CD14-positive monocyte (primary cell): ENCODE data around the gene FAM221B. TPM values are rescaled to one million over a fixed set of nuclear protein-coding genes. Genes with fewer than 3 reads are reported as not detected.

Source experiments
- DNase-seq, 3 donors: peaks; one replicate each; pipeline ENCODE4 v3.0.0-alpha.2; 2011 to 2022
- H2AFZ ChIP-seq: 2 replicates; pipeline ENCODE4 v1.6.0; 2012; ENCODE audit warnings: mild to moderate bottlenecking, low read depth, low read length, inconsistent platforms; ENCODE audit not compliant: insufficient read depth, poor library complexity, severe bottlenecking
- H3K27ac ChIP-seq, 2 donors: 1 replicate in 1 of 2; 2 replicates in 1 of 2; pipeline ENCODE4 v1.5.1; 2012 to 2013; ENCODE audit warnings: low read length in 2 of 2, control low read depth in 1 of 2, inconsistent platforms in 1 of 2, low read depth in 1 of 2, mild to moderate bottlenecking in 1 of 2
- H3K27me3 ChIP-seq, 2 donors: one replicate each; pipeline versions ENCODE4 v1.6.0 to v1.6.1; 2011 to 2013; ENCODE audit warnings: low read length in 2 of 2; ENCODE audit not compliant: control insufficient read depth in 2 of 2, insufficient read depth in 2 of 2
- H3K36me3 ChIP-seq, 2 donors: replicated peaks in 1 of 2; 1 replicate in 1 of 2; 2 replicates in 1 of 2; pipeline versions ENCODE4 v1.5.1 to v1.6.1; 2012 to 2013; ENCODE audit warnings: low read length in 2 of 2, control low read depth in 1 of 2, inconsistent platforms in 1 of 2, mild to moderate bottlenecking in 1 of 2; ENCODE audit not compliant: insufficient read depth in 2 of 2, control insufficient read depth in 1 of 2
- H3K4me1 ChIP-seq, 2 donors: 1 replicate in 1 of 2; 2 replicates in 1 of 2; pipeline versions ENCODE4 v1.5.1 to v1.6.1; 2012 to 2013; ENCODE audit warnings: low read length in 2 of 2, control low read depth in 1 of 2, inconsistent platforms in 1 of 2, mild to moderate bottlenecking in 1 of 2, moderate library complexity in 1 of 2; ENCODE audit not compliant: insufficient read depth in 2 of 2, control insufficient read depth in 1 of 2
- H3K4me2 ChIP-seq: replicated peaks from 2 replicates; pipeline ENCODE3; 2012; ENCODE audit warnings: low read length, moderate library complexity, mild to moderate bottlenecking; ENCODE audit not compliant: poor library complexity, severe bottlenecking; ENCODE audit errors: extremely low read depth
- H3K4me3 ChIP-seq, 3 experiments: fragments of 200-600 bp in 1 of 3; sonication (generic) in 1 of 3; replicated peaks in 1 of 3; 1 replicate in 2 of 3; 2 replicates in 1 of 3; pipeline ENCODE4 v1.5.1; 2011 to 2013; ENCODE audit warnings: low read length in 3 of 3, mild to moderate bottlenecking in 3 of 3, control low read depth in 2 of 3, low read depth in 2 of 3, inconsistent platforms in 1 of 3, moderate library complexity in 1 of 3
- H3K79me2 ChIP-seq: 2 replicates; pipeline ENCODE4 v1.6.0; 2012; ENCODE audit warnings: mild to moderate bottlenecking, control low read depth, inconsistent platforms, low read length, moderate library complexity; ENCODE audit not compliant: insufficient read depth
- H3K9ac ChIP-seq: 2 replicates; pipeline ENCODE4 v1.6.0; 2017; ENCODE audit warnings: low read length, mild to moderate bottlenecking; ENCODE audit not compliant: insufficient read depth, poor library complexity, severe bottlenecking
- H3K9me3 ChIP-seq, 2 donors: replicated peaks in 1 of 2; 1 replicate in 1 of 2; 2 replicates in 1 of 2; pipeline versions ENCODE4 v1.5.1 to v1.6.1; 2012 to 2013; ENCODE audit warnings: low read length in 2 of 2, control low read depth in 1 of 2; ENCODE audit not compliant: control insufficient read depth in 1 of 2, insufficient read depth in 1 of 2
- H4K20me1 ChIP-seq: 2 replicates; pipeline ENCODE4 v1.6.0; 2012; ENCODE audit warnings: mild to moderate bottlenecking, low read length, control low read depth, moderate library complexity; ENCODE audit not compliant: insufficient read depth
- H3K27ac Mint-ChIP-seq, 7 donors: one replicate each; pipeline ENCODE4 v1.8.0; 2020; ENCODE audit warnings: mild to moderate bottlenecking in 7 of 7, mixed read lengths in 7 of 7, moderate library complexity in 6 of 7, inconsistent platforms in 2 of 7
- H3K27me3 Mint-ChIP-seq, 3 donors: one replicate each; pipeline ENCODE4 v1.8.0; 2021 to 2022; ENCODE audit warnings: low read depth in 3 of 3, mild to moderate bottlenecking in 3 of 3, mixed read lengths in 3 of 3, moderate library complexity in 3 of 3, inconsistent platforms in 1 of 3
- H3K36me3 Mint-ChIP-seq, 2 donors: one replicate each; pipeline ENCODE4 v1.8.0; 2020; ENCODE audit warnings: mixed read lengths in 2 of 2, inconsistent platforms in 1 of 2, mild to moderate bottlenecking in 1 of 2
- H3K4me1 Mint-ChIP-seq: one replicate; pipeline ENCODE4 v1.8.0; 2020; ENCODE audit warnings: mild to moderate bottlenecking, mixed read lengths
- H3K4me3 Mint-ChIP-seq, 2 donors: one replicate each; pipeline ENCODE4 v1.8.0; 2020; ENCODE audit warnings: mild to moderate bottlenecking in 2 of 2, mixed read lengths in 2 of 2, moderate library complexity in 1 of 2
- H3K9me3 Mint-ChIP-seq, 7 donors: one replicate each; pipeline ENCODE4 v1.8.0; 2020 to 2022; ENCODE audit warnings: mixed read lengths in 7 of 7, mild to moderate bottlenecking in 6 of 7, moderate library complexity in 6 of 7, inconsistent platforms in 2 of 7
- CTCF ChIP-seq: fragments of 200-600 bp; IDR thresholded peaks from one replicate; pipeline ENCODE4 v1.8.0; 2022; ENCODE audit warnings: antibody characterized with exemption, mild to moderate bottlenecking
- WGBS: methylation state at CpG from one replicate; pipeline ENCODE4 v1.1.5; 2013; ENCODE audit warnings: missing lambda C conversion rate; ENCODE audit not compliant: insufficient coverage; 5-methylcytosine and 5-hydroxymethylcytosine counted together
- intact Hi-C, 2 donors: fragments of 100-400 bp; cut with micrococcal nuclease; formaldehyde crosslinking; loops; one replicate each; pipeline versions ENCODE4 v1.15.0 to v1.15.1; 2023
- polyA plus RNA-seq, 3 donors: library from polyadenylated mRNA; depleted of rRNA in 1 of 3; unstranded in 2 of 3; stranded (reverse) in 1 of 3; fragments of 300-500 nt in 2 of 3; fragments of >200 nt in 1 of 3; fragmentation: Illumina TruSeq in 2 of 3; gene quantifications; 1 replicate in 2 of 3; 2 replicates in 1 of 3; pipeline ENCODE4 v1.2.3, GENCODE V29; 2012 to 2021

The FAM221B gene
- polyA plus RNA-seq, 3 donors = 0.05 to 0.63 TPM; not detected in 1

- Histone ChIP-seq H3K4me3 (no peak overlapping the region), H2AFZ (no peak overlapping the region)
Measured at GRCh38 chr9:35790385-35791296, 37.9 kb downstream of the FAM221B start.

More at GRCh38 chr9:35790385-35791296, 37.9 kb downstream of the FAM221B start:
- peak; percentile 52 to 64 (median 62) for DNase-seq
- Mint-ChIP-seq H3K4me3 (peak overlapping the region; percentile 34 to 74), H3K27me3 (peaks cover 15 to 23% (median 15%) of the 10 kb centered on the region in 3 donors), H3K9me3 (peaks cover 0 to 4% (median 0%) of the 10 kb centered on the region in 7 donors), H3K27ac (no peak overlapping the region), H3K36me3 (peaks cover 0 to 1% of the 10 kb centered on the region in 2 donors), H3K4me1 (peaks cover 11% of the 10 kb centered on the region)
- H3K4me1 ChIP-seq = no peaks in the 10 kb centered on the region
- H4K20me1 ChIP-seq = no peaks in the 10 kb centered on the region
- H3K27ac ChIP-seq = no peak overlapping the region
- H3K4me2 ChIP-seq = peak overlapping the region; percentile 35
- H3K36me3 ChIP-seq = no peaks in the 10 kb centered on the region
- 80% methylated on average over 26 of the region's 37 CpGs for WGBS
- no peaks in the 10 kb centered on the region for H3K9me3 ChIP-seq
- TF ChIP-seq CTCF = peak; percentile 82
- intact Hi-C loops = loop anchor here (1.0 to 5.0 kb wide), 2 partner anchors 92 kb away; no protein-coding TSS in a partner anchor
- H3K9ac ChIP-seq = no peak overlapping the region
- no peaks in the 10 kb centered on the region for H3K79me2 ChIP-seq
- H3K27me3 ChIP-seq = peaks cover 0 to 13% of the 10 kb centered on the region in 2 donors
